ENCODE results near the gene UBXN6.

DNA sequence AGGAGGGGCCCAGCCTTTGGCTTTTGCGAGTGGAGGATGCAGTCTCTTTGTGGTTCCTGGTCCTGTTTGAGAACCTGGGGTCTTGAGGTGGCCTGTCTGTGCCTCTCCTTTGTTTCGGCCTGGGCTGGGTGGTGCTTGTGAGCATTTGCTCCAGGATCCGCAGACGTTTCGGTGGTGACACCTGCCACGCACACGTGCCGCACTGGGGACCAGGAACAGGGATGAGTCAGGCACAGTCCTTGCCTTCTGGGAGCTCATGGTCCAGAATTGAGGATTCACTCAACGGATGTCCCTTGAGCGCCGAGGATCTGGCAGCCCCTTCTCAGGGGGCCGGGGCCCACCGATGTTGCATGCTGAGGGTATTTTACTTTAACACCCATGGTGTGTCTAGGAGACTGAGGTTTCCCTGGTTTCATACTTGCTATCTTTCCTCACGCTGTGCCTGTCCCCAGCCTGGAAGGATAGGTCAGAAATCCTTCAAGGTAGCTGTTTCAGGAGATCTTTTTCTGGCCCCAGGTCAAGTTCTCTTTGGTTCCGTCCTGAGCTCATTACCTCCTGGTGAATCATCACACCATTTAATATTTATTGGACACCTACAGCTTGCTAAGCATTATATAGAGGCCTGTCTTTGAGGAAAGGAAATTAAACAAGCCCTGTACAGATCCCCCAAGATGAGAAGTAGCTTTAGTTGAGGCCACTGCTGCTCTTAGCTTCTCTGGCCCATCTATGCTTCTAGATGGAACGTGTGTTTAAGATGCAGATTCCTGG is 19.6 kb upstream of the UBXN6 start:
- TF ChIP-seq POLR2A (IDR thresholded peaks at IDR 0.05): no peak
- TF ChIP-seq, protein P1, sequence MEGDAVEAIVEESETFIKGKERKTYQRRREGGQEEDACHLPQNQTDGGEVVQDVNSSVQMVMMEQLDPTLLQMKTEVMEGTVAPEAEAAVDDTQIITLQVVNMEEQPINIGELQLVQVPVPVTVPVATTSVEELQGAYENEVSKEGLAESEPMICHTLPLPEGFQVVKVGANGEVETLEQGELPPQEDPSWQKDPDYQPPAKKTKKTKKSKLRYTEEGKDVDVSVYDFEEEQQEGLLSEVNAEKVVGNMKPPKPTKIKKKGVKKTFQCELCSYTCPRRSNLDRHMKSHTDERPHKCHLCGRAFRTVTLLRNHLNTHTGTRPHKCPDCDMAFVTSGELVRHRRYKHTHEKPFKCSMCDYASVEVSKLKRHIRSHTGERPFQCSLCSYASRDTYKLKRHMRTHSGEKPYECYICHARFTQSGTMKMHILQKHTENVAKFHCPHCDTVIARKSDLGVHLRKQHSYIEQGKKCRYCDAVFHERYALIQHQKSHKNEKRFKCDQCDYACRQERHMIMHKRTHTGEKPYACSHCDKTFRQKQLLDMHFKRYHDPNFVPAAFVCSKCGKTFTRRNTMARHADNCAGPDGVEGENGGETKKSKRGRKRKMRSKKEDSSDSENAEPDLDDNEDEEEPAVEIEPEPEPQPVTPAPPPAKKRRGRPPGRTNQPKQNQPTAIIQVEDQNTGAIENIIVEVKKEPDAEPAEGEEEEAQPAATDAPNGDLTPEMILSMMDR (IDR thresholded peaks at IDR 0.05): no peak
